HL-60/S4 treated with phorbol 12-myristate 13-acetate at 8.2 ng/mL for 4 days and 3 days (cell line): Measurements from ENCODE around the gene ZNF778.
"Not testable (repeated sequence)": the region's sequence is repeated elsewhere in the genome, so short reads cannot be mapped to it uniquely, and the experiment has no call there.

ENCODE experiments used
- in situ Hi-C: fragments of 300-500 bp; cut with MboI; formaldehyde crosslinking; loops from 2 replicates; pipeline ENCODE4 v1.15.0; 2022; ENCODE audit warnings: low sequenced_read_pairs

Gene ZNF778

DNA sequence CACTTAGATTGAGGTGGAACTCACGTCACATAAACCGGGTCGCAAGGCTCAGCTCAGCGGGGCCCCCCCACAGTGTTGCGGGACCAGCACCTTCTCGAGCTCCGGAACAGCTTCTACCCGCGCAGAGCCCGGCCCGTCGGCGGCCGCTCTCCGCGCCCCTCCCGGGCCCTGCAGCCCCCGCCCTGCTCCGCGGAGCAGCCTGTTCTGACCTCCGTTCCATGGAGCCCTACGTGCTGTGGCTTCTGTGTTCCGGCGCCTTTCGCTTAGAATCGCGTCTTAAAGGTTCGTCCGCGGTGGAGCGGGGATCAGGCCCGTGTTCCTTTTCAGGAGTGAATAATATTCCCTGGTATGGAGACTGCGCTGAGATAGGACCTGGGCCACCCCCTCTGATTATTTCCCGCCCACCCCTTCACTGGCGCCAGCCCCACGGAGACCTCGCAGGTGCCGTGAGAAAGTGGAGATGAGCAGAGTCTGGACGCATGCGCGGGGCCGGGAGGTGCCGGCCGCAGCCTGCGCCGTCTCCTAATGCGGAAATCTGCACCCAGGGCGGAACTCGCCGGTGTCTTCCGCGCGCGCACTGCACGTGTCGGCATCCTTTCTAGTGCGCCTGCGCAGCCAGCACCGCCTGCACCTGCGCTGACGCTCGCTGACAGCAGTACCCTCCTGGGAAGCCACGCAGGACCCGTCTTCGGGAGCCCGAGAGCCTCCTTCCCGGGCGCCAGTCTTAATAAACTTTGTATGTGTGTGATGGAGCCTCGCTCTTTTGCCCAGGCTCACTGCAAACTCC lies 30.9 kb downstream of the ZNF778 start:
- in situ Hi-C loops = no loop called here

DNA sequence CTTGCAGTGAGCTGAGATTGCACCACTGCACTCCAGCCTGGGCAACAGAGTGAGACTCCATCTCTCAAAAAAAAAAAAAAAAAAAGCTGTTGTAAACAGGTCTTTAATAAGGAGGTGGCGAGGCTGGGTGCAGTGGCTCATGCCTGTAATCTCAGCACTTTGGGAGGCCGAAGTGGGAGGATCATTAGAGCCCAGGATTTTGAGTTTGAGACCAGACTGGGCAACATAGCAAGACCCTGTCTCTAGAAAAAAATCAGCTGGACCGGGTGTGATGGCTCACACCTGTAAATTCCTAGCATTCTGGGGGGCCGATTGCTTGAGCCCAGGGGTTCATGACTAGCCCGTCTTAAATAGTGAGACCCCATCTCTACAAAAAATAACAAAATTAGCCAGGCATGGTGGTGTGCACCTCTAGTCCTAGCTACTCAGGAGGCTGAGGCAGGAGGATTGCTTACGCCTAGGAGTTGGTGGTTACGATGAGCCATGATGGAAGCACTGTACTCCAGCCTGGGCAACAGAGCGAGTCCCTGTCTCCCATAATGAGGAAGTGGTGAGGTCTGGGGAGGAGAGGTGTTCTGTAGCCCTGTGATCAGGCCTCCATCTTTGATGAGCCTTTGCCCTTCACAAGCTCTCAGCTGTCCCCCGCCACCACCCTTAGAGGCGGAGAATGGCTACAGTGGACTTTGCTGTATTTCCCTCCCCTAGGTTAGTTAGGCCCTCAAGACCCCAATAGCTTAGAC lies 36.2 kb downstream of the ZNF778 start:
- in situ Hi-C loops = no loop called here

DNA sequence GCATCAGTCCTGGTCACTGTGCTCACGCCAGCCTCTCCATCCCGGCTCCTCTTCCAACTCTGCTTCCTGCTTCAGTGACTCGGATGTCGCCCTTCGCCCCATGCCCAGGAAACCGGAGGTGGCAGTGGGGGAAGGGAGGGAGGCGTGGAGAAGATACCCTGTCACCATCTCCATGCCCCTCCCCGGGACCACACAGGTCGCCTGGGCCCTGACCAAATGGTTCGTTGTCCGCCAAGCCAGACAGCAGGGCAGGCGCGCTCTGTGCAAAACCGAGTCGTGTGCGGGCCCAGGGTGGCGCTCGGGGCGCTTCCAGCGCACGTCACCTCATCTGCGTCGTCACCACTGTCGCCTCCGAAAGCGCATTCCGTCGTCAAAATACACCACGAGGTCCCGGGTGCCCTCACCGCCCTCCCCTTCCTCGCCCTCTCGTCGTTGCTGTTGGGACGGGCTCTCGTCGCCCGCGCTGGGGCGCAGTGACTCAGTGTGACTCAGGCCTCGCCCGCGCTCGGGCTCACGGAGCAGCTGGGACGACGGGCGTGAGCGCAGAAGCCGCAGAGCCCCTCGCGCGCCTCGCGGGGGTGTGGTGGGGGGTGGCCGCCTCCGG lies 39.2 kb downstream of the ZNF778 start:
- in situ Hi-C loops = no loop called here

DNA sequence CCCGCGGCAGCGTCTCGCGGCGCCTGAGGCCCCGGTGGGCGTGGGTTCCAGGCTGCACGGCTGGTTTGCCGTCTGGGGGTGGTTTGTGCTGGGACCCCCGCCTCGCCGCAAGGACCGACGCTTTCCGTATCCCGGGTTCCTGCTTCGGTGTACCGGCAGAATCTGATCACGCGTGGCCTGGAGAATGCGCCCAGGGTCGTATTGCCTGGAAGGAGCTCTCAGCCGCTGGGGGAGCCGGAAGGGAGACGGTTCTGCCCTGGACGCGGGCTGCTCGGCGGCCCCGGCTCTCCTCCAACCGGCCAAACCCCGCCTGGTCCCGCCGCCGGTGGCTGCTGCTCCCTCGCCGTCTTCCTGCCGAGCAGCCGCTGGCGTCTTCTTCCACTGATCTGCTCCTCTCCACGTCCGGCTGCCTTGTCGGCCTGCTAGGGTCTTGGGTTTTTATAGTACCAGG lies 39.8 kb downstream of the ZNF778 start:
- in situ Hi-C loops = no loop called here

DNA sequence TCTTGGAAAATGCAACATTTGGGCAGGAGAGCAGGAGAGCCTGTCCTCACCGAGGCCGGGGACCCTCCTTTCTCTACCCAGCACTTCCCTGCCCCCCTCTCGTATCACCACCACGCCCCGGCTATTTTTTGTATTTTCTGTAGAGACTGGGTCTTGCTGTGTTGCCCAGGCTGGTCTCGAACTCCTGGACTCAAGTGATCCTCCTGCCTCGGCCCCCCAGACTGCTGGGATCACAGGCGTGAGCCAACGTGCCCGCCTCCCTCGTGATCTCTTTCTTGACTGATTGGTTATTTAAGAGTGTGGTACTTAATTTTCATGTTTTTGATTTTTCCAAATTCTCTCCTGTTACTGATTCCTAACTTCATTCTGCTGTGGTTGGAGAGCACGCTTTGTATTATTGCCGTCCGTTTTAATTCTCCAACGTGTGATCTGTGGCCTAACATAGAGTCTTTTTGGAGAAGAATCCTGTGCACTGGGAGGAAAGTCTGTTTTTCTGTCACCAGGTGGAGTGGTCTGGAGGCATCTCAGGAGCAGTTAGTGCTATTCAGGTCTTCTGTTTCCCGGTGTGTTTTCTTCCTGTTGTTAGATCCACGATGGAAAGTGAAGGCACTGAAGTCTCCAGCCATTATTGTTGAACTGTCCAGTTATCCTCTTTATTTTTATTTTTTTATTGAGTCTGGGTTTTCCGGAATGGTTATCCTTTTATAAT lies 40.4 kb downstream of the ZNF778 start:
- in situ Hi-C loops = no loop called here

DNA sequence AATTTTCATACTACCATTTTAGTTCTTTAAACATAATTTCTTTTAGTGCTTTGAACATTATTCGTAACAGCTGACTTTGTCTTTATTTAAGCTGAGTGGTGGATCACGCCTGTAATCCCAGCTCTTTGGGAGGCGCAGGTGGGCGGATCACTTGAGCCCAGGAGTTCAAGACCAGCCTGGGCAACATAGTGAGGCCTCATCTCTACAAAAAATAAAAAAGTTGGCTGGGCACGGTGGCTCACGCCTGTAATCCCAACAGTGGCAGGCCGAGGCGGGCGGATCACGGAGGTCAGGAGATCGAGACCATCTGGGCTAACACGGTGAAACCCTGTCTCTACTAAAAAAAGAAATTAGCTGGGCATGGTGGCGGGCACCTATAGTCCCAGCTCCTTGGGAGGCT lies 42.4 kb downstream of the ZNF778 start:
- in situ Hi-C loops = not testable (repeated sequence)

GRCh38 chr16:89261691-89262563 lies 44.4 kb downstream of the ZNF778 start:
- in situ Hi-C loops = no loop called here

DNA sequence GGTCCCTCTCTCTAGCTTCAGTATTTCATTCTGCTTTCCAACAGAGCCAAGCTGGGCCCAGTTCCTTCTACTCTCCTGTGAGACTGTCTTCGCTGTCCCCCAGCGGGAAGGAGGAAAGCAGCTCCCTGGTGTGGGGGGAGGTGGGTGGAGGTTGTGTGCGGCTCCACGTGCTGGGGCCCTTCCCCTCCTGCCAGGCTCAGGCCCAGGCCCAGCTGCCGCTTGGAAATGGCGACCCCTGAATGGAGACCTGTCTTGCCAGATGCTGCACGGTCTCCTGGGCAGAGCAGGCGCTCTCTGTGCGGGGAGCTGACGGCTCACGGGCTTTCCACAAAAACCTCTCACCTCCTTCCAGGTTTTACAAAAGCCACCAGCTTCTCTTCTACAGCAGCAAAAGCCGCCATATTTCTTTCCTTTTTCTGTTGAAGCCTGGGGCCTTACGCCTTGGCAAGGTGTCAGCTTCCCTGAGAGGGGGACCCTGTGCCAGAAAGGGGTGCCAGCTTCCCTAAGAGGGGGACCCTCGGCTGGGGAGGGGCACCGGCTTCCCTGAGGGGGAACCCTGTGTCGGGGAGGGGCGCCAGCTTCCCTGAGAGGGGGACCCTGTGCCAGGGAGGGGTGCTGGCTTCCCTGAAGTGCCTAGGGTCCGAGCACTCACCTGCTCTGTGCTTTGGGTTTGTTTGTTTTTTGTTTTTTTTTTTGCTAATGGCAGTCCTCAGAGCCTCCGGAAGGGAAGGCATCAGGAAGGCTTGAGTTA lies 47.5 kb downstream of the ZNF778 start:
- in situ Hi-C loops = no loop called here

GRCh38 chr16:89265647-89266046 lies 48.1 kb downstream of the ZNF778 start:
- in situ Hi-C loops = no loop called here

DNA sequence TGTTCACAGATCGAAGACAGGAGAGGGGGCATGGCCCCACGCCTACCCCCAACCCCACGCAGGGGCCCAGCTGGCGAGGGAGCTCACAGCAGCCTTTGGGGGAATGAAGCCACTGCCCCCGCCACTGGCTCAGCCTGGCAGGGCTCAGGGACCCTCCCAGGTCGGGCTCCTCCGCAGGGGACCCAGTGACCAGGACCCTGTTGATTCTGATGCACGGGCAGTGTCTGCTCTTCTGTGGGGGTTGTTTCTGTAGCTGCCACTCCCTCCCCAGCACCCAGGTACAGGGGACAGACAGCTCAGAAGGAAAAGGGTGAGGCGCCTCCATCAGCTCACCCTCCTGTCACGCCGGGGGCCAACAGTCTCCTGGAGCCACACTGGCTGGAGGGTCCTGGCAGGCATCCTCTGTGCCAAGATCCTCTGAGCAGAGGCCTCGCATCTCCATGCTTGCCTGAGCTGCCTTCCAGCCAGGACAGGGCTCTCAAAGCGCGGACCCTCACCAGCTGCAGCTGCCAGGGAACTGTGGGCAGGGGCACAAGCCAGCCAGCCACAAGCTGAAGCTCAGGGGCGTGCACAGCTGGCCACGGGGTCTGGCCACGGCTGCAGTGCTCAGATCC lies 49.1 kb downstream of the ZNF778 start:
- in situ Hi-C loops = no loop called here

DNA sequence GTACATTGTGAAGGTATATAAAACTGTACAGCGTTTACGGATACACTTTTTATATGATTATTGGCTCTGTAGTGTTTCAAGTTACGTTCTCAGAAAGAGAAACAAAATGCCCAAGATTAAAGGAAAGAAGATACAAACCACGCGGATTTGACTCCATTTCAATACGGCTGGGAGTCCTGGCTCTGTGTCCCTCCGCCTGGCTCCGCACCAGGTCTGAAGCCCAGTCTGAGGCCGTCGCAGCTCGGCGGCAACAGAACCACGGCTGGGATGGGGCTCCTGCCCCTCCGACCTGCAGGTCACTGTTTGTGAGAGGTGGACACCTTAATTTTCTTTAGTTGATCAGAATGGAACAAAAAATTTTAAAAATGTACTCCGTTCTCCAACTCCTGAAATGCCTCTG lies 50.2 kb downstream of the ZNF778 start:
- in situ Hi-C loops = not testable (repeated sequence)

DNA sequence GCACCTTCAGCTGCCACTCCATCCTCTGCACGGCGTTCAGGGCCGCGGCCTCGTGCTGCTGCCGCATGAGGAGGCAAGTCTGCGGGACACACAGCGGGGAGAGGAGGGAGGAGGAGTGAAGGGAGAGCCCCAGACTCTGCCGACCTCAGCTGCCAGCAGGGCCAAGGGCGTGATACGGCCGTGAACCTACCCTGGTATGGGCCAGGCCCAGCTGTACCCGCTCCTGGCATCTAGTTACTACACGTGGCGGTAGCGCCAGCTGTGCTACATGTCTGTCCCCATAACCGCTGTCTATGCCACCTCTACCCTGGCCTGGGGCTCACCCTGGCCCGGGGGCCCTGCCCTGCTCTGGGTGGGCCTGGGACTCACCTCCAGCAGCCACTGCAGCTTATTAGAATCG lies 51.1 kb downstream of the ZNF778 start:
- in situ Hi-C loops = no loop called here

GRCh38 chr16:89268987-89269735 lies 51.7 kb downstream of the ZNF778 start:
- in situ Hi-C loops = no loop called here

GRCh38 chr16:89269805-89270665 lies 52.5 kb downstream of the ZNF778 start:
- in situ Hi-C loops = no loop called here

- in situ Hi-C loops = no loop called here
Observed at GRCh38 chr16:89270666-89271345, 53.3 kb downstream of the ZNF778 start.

DNA sequence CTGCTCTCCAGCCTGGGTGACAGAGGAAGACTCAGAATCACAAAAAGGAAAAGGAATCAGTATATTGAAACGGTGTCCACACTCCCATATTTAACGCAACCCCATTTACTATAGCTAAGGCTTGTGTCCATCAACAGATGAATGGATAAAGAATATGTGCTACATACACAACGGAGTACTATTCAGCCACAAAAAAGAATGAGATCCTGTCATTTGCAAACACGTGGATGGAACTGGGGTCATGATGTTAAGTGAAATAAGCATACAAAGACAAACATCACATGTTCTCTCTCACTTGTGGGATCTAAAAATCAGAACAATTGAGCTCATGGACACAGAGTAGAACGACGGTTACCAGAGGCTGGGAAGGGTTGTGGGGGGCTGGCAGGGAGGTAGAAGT lies 55.1 kb downstream of the ZNF778 start:
- in situ Hi-C loops = no loop called here
